B cell (primary cell): ENCODE data around the gene S100A3.

ENCODE experiments used
- EZH2 ChIP-seq: IDR thresholded peaks from 2 replicates; pipeline ENCODE4 v1.6.1; 2012; ENCODE audit warnings: borderline replicate concordance, low read depth, mild to moderate bottlenecking, moderate library complexity, low read length; ENCODE audit not compliant: insufficient read depth, poor library complexity, severe bottlenecking
- TF ChIP-seq, protein P1 (sequence below): fragments of 200-600 bp; IDR thresholded peaks from one replicate; pipeline ENCODE4 v1.8.0; 2022; ENCODE audit warnings: antibody characterized with exemption, mild to moderate bottlenecking

GRCh38 chr1:153568367-153569099 is 19.5 kb upstream of the S100A3 start:
- TF ChIP-seq, protein P1, sequence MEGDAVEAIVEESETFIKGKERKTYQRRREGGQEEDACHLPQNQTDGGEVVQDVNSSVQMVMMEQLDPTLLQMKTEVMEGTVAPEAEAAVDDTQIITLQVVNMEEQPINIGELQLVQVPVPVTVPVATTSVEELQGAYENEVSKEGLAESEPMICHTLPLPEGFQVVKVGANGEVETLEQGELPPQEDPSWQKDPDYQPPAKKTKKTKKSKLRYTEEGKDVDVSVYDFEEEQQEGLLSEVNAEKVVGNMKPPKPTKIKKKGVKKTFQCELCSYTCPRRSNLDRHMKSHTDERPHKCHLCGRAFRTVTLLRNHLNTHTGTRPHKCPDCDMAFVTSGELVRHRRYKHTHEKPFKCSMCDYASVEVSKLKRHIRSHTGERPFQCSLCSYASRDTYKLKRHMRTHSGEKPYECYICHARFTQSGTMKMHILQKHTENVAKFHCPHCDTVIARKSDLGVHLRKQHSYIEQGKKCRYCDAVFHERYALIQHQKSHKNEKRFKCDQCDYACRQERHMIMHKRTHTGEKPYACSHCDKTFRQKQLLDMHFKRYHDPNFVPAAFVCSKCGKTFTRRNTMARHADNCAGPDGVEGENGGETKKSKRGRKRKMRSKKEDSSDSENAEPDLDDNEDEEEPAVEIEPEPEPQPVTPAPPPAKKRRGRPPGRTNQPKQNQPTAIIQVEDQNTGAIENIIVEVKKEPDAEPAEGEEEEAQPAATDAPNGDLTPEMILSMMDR = peak; percentile 98
- no peak for TF ChIP-seq EZH2
